NB4 (cell line): ENCODE measurements around the gene LMCD1.

ENCODE experiments used
- DNase-seq: peaks from one replicate; pipeline ENCODE4 v3.0.0; 2010; ENCODE audit warnings: low read depth
- H3K4me3 ChIP-seq: one replicate; pipeline ENCODE4 v1.5.1; 2011; ENCODE audit warnings: mild to moderate bottlenecking, low read depth, low read length, moderate library complexity
- CTCF ChIP-seq: IDR thresholded peaks from one replicate; pipeline ENCODE4 v1.5.1; 2012; ENCODE audit warnings: low read depth, low read length
- MAX ChIP-seq: IDR thresholded peaks from 2 replicates; pipeline ENCODE4 v1.6.1; 2011; ENCODE audit warnings: low read depth, low read length
- MYC ChIP-seq: IDR thresholded peaks from 2 replicates; pipeline ENCODE4 v1.6.1; 2011; ENCODE audit warnings: low read depth, low read length
- POLR2A ChIP-seq: IDR thresholded peaks from 2 replicates; pipeline ENCODE4 v1.6.1; 2011; ENCODE audit warnings: mild to moderate bottlenecking; ENCODE audit not compliant: insufficient read length; ENCODE audit errors: extremely low read depth

LMCD1 gene

GRCh38 chr3:8457039-8457438 lies 44.6 kb upstream of the LMCD1 start:
- no peak overlapping the region for H3K4me3 ChIP-seq
- TF ChIP-seq MYC (no peak), CTCF (no peak), MAX (no peak), POLR2A (no peak)
- DNase-seq = no peak

DNA sequence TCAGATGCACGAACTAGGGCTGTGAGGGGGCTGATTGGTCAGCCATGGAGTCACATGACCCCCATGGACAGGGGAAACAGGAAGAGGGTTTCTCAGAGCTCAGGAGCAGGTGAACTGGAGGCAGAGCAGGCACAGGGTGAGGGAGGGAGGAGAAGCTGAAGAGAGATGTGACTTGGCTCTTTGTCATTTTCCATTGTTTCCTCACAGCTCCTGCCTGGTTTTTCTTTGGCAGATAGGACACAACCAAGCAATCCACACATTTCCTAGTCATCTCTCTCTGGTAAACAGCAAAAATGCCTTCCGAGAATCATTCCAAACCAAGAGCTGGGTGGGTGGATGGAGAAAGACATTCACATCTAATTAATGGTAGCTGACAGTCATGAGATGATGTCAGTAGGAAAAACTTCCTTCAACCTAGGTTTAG lies 43.4 kb upstream of the LMCD1 start:
- no peak for DNase-seq

GRCh38 chr3:8458711-8459110 lies 42.9 kb upstream of the LMCD1 start:
- H3K4me3 ChIP-seq = no peak overlapping the region
- DNase-seq = no peak
- no peak for TF ChIP-seq MYC
- TF ChIP-seq POLR2A = no peak
- TF ChIP-seq CTCF = no peak
- TF ChIP-seq MAX = no peak

More for the DNA sequence above, 43.4 kb upstream of the LMCD1 start:
- no peak for TF ChIP-seq CTCF
- no peak for TF ChIP-seq POLR2A
- TF ChIP-seq MYC = no peak
- TF ChIP-seq MAX = no peak
- H3K4me3 ChIP-seq = no peak overlapping the region

GRCh38 chr3:8460050-8460708 lies 41.4 kb upstream of the LMCD1 start:
- no peak overlapping the region for H3K4me3 ChIP-seq
- TF ChIP-seq POLR2A (no peak), MYC (no peak), CTCF (no peak), MAX (no peak)
- no peak for DNase-seq

DNA sequence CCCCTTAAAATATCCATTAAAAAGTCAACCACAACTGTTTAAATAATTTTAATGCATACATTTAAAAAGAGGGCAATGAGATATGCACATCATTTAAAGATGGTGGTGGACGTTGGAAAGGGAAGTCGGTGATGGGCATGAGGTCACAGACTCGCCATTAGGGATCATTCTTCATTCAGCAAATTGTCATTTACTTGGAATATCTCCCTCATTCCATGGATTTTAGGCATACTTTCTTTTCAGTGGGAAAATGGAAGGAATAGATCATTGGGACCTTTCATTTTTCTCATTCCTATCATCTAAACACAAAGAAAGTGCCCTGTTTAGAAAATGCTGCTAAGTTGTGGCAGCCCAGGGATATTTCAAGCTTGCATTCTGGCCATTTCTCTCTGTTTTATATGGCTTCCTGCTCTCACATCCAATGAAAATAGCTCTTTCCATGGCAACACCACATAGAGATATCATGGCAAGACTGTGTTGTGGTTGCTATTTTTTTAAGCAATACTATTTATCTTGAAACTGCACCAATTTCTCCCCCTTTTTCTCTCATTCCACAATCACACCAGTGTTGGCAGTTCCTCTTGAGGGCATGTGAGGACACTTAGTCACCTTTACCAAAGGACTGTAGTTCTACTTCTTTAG lies 40.7 kb upstream of the LMCD1 start:
- no peak for DNase-seq
- no peak overlapping the region for H3K4me3 ChIP-seq
- no peak for TF ChIP-seq MAX
- no peak for TF ChIP-seq CTCF
- TF ChIP-seq MYC = no peak
- TF ChIP-seq POLR2A = no peak
